PFSK-1 (cell line): ENCODE data around the gene TNFRSF19.

Experiments used
- FOXP2 ChIP-seq: optimal IDR thresholded peaks from 2 replicates; pipeline ENCODE3; 2011; ENCODE audit warnings: borderline replicate concordance, control low read depth, inconsistent platforms; ENCODE audit not compliant: insufficient read depth; ENCODE audit errors: extremely low read length, extremely low read depth
- POLR2AphosphoS5 ChIP-seq: IDR thresholded peaks from 2 replicates; pipeline ENCODE4 v1.6.1; 2012; ENCODE audit warnings: low read depth, mild to moderate bottlenecking, control low read depth, low read length, moderate library complexity
- REST ChIP-seq, 2 experiments: IDR thresholded peaks; 2 replicates each; pipeline versions ENCODE4 v1.6.1 to v1.8.0; 2011 to 2012; ENCODE audit warnings: low read depth in 2 of 2, low read length in 2 of 2, control low read depth in 1 of 2, inconsistent platforms in 1 of 2, mild to moderate bottlenecking in 1 of 2, moderate library complexity in 1 of 2; ENCODE audit not compliant: insufficient read depth in 1 of 2
- SIN3A ChIP-seq: IDR thresholded peaks from 2 replicates; pipeline ENCODE4 v1.6.1; 2012; ENCODE audit warnings: mild to moderate bottlenecking, low read length, moderate library complexity, borderline replicate concordance; ENCODE audit not compliant: insufficient read depth
- TAF1 ChIP-seq: IDR thresholded peaks from 2 replicates; pipeline ENCODE4 v1.6.1; 2012; ENCODE audit warnings: low read length, control low read depth, borderline replicate concordance; ENCODE audit not compliant: insufficient read depth

- TF ChIP-seq REST (IDR thresholded peaks at IDR 0.05; ENCODE audit: insufficient read depth in 1 of 2, low read depth in 2 of 2, low read length in 2 of 2) (no peak), POLR2AphosphoS5 (no peak), SIN3A (no peak), TAF1 (no peak), FOXP2 (no peak)
Observed at GRCh38 chr13:23588666-23589065, 18.5 kb downstream of the TNFRSF19 start.
